ENCODE results near the gene OR6T1.

The OR6T1 gene, protein sequence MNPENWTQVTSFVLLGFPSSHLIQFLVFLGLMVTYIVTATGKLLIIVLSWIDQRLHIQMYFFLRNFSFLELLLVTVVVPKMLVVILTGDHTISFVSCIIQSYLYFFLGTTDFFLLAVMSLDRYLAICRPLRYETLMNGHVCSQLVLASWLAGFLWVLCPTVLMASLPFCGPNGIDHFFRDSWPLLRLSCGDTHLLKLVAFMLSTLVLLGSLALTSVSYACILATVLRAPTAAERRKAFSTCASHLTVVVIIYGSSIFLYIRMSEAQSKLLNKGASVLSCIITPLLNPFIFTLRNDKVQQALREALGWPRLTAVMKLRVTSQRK

DNA sequence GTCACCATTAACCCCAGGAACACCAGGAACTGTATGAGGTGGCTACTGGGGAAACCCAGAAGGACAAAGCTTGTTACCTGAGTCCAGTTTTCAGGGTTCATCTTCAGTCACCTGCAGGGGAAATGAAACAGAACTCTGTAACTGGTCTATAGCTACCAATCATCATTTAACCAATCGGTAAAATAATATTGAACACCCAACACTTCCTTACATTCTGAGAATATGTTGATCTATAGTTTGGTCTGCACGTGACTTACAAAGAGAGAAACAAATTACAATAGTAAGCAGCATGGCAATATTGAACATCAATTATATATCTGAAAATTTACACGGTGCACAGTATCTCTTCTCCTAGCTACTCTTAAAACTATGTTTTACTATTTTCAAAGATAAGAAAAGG lies at the start of gene OR6T1:
Gene OR6T1, minus strand, starts transcription at position 101 of the 400 bp plus-strand sequence. Its CDS starts 0 bp downstream, at position 101.
- no peak for DNase-seq

DNA sequence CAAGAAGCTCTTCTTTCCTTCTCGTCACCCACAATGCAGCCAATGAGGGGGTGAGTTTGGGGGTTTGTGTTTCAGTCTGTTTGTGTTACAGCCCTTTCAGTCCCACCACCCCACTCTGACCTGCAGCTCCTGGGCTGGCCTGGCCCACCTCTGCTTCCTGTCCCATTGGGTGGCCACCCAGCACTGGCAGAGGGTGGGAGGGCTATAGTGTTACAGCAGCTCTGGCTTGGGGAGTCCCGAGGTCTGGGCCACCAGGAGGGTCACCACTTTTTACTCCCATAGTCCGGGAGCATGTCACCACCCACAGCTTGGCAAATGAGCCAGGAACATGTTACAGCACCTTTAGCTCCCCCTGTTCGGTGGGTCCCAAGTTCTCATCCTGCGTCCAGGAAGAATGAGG lies 35.7 kb upstream of the OR6T1 start:
- no peak for DNase-seq

DNA sequence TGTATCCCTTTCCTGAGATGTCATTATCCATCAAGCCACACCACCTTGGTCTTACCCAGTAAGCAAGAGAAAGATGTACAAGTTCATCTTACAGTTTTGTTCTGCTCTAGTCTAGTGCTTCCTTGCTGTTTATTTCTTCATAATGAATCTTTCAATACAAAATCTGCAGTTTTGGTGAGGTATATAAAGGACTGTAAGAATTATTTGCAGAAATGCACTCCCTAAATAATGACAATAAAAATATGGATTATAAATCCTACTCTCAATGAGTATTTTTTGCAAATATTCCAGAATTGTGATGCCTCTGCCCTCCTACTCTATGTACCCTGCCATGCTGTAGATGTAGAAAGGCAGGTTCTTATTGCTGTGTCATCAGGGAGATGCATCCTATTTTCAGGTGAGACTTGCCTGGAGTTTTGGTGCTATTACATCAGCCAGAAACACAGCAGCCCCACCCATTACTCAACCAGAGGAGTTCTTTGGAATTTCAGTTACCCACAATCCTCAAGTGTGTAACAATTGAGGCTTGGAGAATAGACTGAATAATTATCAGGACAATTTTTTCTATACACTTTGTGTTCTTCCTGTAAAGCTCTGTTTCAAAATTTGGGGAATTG lies 34.2 kb upstream of the OR6T1 start, which contains the start of gene OR10S1:
Gene OR10S1, minus strand, starts transcription at position 51 of the 617 bp plus-strand sequence. CDS start 117 bp downstream, outside the sequence.
- no peak for DNase-seq

DNA sequence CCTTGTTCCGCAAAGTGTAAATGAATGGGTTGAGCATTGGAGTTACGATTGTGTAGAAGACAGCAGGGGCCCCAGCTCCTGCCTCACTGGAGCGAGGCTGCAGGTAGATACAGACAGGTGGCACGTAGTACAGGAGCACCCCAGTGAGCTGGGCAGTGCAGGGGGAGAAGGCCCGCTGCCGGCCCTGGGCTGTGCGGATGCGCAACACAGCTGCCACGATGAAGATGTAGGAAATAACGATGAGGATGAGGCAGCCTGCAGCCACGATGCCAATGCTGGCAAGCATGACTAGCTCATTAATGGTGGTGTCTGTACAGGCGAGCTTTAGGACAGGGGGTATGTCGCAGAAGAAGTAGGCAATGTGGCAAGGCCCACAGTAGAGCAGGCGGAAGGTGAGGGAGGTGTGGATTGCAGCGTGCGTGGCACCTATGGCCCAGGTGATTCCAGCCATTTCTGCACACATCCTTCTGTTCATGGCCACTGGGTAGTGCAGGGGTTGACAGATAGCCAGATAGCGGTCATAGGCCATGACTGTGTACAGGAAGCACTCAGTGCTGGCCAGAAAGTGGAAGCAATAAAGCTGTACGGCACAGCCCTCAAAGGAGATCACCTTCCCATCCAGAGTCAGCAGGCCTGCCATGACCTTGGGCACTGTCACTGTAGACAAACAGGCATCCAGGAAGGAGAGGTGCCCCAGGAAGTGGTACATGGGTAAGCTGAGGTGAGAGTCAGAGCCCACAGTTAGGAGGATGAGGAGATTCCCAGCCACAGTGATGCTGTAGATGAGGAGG lies 33.3 kb upstream of the OR6T1 start:
- no peak for DNase-seq

DNA sequence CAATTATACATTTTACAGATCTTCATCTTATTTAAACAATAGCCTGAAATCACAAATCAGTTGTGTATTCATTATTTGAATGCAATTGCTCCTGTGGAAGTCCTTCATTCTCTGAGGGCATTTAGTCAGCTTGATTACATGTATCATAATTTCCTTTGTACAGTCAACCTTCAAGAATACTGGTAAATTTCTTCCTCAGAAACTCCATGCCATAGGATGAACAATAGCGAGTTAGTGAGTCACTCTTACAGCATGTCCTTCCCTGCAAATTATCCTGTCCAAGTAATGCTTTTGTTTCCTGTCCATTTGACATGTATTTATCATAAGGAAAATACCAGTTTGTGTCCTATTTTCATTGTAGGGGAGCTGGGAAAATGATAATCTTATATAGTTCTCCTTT lies 30.2 kb upstream of the OR6T1 start:
- DNase-seq, result no peak

DNA sequence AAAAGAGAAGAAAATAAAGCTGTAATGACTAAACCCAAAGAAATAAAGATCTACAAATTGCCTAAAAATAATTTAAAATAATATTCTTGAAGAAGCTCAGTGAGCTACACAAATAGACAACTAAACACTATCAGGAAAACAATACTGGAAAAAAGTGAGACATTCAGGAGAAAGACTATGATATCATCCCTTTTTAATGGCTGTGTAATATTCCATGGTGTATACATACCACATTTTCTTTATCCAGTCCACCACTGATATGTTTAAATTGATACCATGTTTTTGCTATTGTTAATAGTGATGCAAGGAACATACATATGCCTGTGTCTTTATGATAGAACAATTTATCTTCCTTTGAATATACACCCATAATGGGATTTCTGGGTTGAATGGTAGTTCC lies 13.1 kb upstream of the OR6T1 start:
- DNase-seq, result no peak

DNA sequence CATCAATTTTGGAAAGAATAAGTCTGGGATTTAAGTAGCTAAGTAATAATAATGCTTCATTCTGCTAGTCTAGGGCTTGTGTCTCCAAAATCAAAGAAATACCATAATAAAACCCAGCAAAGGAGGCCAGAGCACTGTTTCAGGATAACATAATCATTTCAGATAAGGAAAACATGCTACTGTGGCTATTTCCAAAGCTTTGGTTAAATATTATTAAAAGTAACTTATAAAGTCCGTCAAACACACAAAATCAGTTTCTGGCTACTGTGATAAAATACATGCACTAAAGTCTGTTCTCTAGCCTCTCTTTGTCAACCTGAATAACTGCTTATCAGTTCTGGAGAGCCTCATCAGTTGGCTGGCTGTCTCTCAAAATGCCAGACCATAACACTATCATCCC lies 1.5 kb upstream of the OR6T1 start:
- no peak for DNase-seq

DNA sequence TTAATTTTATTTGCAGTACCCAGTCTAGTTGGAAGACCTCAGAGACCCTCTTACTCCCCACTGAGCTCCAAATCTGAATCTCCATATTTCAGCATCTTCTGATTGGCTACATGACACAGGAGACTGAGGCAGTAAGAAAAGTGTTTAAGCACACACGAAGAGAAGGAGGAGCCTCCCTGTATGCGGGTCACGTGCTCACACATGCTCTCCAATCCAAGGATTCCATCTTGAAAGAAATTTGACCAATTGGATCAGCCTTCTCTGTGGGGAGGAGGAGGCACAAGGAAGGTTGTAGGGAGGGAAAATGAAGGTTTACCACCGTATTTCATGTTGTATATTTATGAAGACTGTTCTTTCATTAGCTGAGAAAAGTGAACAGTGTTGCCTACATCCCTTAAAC lies 1.2 kb downstream of the OR6T1 start:
- no peak for DNase-seq

DNA sequence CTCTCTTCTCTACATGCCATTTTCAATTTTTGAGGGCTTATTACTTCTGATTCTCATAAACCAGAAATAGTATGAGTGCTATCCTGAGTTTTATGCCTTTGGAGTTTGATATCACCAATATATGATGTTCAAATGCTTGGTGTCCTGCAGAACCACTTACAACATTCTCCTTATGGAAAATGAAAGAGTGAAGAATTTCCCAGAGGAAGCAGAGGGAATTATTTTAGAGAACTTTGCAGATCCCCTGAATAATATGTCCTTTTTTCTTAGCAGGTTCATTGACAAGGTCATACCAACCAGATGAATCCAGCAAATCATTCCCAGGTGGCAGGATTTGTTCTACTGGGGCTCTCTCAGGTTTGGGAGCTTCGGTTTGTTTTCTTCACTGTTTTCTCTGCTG lies 4.3 kb downstream of the OR6T1 start, which contains the start of gene OR4D5:
Gene OR4D5, plus strand, starts transcription at position 301 of the 400 bp plus-strand sequence. Its CDS starts 0 bp downstream, at position 301.
- DNase-seq, result no peak

DNA sequence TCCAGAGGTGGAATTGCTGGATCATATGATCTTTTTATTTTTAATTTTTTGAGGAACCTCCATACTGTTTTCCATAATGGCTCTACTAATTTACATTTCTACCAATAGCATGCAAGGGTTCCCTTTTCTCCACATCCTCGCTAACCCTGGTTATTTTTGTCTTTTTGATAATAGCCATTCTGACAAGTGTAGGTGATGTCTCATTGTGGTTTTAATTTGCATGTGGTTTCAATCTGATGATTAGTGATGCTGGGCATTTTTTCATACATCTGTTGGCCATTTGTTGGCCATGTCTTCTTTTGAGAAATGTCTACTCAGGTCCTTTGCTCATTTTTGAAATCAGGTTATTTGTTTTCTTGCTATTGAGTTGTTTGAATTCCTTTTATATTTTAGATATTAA lies 19.6 kb downstream of the OR6T1 start:
- DNase-seq, result no peak

DNA sequence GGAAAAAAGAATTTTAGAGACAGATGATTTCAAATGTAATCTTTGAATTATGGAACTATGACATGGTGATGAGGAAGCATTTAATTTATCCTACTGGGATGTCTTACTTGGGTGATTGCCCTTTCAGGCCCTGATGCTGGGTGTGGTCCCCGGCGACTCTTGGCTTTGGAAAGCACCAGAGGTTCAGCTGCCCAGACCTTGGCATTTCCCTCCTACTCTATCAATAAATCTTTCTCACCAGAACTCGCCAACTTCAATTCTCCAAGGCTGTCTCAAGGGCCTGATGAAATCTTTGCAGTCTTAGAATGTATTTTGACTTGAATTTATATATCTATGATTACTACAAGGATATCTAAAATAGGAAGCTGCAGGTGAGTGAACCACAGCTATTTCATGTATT lies 22.7 kb downstream of the OR6T1 start:
- no peak for DNase-seq

DNA sequence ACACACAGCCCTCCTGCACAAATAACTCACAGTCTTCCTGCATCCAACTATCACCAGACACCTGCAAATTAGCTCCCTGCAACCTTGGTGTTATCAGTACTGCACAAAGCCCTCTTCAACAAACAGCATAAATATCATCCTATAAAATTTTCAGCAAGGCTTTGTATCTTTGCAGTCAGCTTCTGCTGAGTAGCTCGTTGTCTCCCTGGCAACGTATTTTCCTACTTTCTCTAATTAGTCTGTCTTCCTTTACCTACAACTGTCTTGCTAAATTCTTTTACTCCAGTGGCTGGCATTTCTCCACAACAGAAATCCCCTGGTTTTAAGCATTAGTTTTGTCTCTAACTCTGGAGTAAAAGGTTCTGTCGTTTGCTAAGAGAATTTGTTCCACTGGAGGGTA lies 37.8 kb downstream of the OR6T1 start:
- DNase-seq, result no peak

DNA sequence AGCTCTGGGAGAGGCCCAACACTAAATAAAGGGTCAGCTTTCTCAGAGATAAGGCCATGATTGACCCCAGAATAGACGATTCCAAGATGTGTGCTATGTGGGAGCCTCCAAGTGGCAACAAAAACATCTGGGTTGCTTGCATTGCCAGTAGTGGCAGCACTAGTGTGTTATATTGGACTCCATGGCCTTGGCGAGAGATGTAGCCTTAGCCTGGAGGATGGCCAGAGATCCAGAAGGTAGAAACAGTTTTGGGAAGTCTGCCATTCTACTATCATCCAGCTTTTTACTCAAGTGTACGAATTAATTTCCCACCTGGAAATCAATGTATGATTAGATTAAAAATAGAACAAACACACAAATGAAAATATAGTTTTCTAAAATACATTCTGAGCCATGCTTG lies 38.7 kb downstream of the OR6T1 start:
- no peak for DNase-seq

DNA sequence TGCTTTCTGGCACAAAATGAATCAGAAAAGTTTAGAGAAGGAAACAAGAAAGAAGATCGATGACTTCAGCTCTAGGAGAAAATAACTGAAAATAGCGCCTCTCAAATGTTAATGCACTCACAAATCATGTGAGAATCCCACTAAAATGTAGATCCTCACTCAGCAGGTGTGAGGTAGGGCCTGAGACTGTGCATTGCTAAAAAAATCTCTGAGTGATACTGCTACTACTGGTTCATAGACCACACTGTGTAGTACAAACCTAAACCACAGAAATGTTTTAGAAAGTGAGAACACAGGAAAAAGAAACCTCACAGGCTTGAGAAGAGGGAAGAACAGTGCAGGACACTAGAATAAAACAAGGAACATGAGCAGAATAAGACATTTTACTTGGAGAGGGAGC lies 39.7 kb downstream of the OR6T1 start:
- DNase-seq, result no peak

DNA sequence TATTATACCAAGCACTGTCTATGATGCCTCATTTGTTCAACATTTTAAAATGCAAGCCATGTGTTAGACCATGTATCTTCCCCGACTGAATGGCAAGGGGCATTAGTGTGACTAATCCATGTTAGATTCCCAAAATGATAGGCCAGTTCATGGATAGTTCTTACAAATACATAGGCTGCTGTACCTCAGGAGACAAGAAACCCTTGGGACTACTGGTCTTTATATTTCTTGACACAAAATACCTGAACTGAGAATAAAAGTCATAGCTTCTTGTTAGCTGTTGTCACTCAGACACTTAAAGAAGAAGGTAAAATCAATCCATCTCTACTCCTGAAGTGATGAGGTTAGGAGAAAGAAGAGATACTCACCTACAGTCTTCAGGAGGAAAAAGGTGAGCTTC lies 41.8 kb downstream of the OR6T1 start, which contains the start of gene OR8D4:
Gene OR8D4, plus strand, starts transcription at position 301 of the 400 bp plus-strand sequence. CDS start 4,265 bp downstream, outside the sequence.
- DNase-seq, result no peak

DNA sequence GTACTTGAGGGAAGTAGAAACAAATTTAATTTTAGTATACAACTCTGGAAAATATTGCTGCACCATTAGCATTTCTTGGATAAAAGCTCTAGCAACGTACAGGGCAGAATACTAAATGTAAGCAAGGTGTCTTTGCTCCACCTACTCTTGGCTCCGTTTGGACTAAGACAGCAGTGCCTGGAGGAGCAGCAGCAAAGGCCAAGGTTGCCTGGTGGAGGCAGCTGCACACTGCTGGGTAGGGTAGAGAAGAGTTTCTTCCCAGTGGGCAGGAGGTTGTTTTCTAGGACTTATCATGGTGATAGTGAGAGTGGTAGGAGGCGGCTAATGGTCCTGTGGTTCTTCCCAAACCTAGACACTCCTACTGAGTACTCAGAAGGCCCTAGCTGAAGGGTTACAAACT lies 43.8 kb downstream of the OR6T1 start:
- no peak for DNase-seq

All from stimulated activated CD4-positive, alpha-beta T cell treated with anti-CD3 and anti-CD28 coated beads, Interleukin-15, amount 100 ng/mL, for 24 hours (primary cell).